Breast epithelium (tissue), 3 donors: ENCODE results near the gene CUL1.

Experiments used
- POLR2A ChIP-seq: fragments of 450-650 bp; IDR thresholded peaks from one replicate; pipeline ENCODE4 v1.6.1; 2016; ENCODE audit warnings: antibody characterized with exemption, mild to moderate bottlenecking, moderate library complexity
- TF ChIP-seq, protein P1 (sequence below), 3 donors: fragments of 450-650 bp; IDR thresholded peaks; one replicate each; pipeline ENCODE4 v1.5.1; 2016 to 2017; ENCODE audit warnings: antibody characterized with exemption in 3 of 3, mild to moderate bottlenecking in 3 of 3, moderate library complexity in 3 of 3

GRCh38 chr7:148717266-148717793 is 18.6 kb downstream of the CUL1 start:
- TF ChIP-seq, protein P1, sequence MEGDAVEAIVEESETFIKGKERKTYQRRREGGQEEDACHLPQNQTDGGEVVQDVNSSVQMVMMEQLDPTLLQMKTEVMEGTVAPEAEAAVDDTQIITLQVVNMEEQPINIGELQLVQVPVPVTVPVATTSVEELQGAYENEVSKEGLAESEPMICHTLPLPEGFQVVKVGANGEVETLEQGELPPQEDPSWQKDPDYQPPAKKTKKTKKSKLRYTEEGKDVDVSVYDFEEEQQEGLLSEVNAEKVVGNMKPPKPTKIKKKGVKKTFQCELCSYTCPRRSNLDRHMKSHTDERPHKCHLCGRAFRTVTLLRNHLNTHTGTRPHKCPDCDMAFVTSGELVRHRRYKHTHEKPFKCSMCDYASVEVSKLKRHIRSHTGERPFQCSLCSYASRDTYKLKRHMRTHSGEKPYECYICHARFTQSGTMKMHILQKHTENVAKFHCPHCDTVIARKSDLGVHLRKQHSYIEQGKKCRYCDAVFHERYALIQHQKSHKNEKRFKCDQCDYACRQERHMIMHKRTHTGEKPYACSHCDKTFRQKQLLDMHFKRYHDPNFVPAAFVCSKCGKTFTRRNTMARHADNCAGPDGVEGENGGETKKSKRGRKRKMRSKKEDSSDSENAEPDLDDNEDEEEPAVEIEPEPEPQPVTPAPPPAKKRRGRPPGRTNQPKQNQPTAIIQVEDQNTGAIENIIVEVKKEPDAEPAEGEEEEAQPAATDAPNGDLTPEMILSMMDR (IDR thresholded peaks at IDR 0.05), result no peak
- no peak for TF ChIP-seq POLR2A
